Stimulated activated CD4-positive, alpha-beta T cell treated with anti-CD3 and anti-CD28 coated beads, Interleukin-12 subunit alpha, Interleukin-12 subunit beta, amount 100 ng/mL, for 4 hours (primary cell): Measurements from ENCODE around the gene ZNF595.
"Not testable (repeated sequence)": the region's sequence is repeated elsewhere in the genome, so short reads cannot be mapped to it uniquely, and the experiment has no call there.

ENCODE experiments used
- DNase-seq: peaks from one replicate; pipeline ENCODE4 v3.0.0-alpha.2; 2020

Gene ZNF595

DNA sequence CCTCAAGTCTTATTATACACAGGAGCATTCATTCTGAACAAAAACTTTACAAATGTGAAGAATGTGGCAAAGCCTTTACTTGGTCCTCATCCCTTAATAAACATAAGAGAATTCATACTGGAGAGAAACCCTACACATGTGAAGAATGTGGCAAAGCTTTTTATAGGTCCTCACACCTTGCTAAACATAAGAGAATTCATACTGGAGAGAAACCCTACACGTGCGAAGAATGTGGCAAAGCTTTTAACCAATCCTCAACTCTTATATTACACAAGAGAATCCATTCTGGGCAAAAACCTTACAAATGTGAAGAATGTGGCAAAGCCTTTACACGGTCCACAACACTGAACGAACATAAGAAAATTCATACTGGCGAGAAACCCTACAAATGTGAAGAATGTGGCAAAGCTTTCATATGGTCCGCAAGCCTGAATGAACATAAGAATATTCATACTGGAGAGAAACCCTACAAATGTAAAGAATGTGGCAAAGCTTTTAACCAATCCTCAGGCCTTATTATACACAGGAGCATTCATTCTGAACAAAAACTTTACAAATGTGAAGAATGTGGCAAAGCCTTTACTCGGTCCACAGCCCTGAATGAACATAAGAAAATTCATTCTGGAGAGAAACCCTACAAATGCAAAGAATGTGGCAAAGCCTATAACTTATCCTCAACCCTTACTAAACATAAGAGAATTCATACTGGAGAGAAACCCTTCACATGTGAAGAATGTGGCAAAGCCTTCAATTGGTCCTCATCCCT, 33.6 kb downstream of the ZNF595 start:
- not testable (repeated sequence) for DNase-seq

DNA sequence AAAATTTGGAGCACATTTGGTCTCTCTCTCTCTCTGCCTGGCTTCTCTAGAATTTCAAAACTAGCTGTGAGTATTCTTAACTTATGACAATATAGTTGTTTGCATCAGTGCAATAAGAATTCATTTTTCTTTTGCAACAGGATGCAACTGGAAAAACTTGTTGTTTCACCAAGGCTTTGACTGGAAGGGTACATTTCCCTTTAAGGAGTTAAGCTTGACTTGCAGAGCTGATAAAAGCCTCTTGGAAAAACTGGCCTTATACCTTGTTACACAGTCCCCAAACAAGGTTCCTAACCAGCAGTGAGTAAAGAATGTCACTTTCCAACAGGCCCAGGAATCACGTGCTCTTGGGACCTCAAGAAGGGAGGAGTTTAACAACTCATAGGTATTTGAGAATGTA, 45.3 kb downstream of the ZNF595 start:
- DNase-seq = no peak

GRCh38 chr4:99863-100262, 46.7 kb downstream of the ZNF595 start:
- DNase-seq = no peak

- no peak for DNase-seq
Measured at GRCh38 chr4:107083-107443, 53.9 kb downstream of the ZNF595 start.

- DNase-seq = no peak
Measured at GRCh38 chr4:107444-108429, 54.6 kb downstream of the ZNF595 start.

- DNase-seq = no peak
Measured at GRCh38 chr4:112771-113170, 59.6 kb downstream of the ZNF595 start.

GRCh38 chr4:113732-114131, 60.6 kb downstream of the ZNF595 start:
- DNase-seq = no peak

GRCh38 chr4:114149-114548, 61.0 kb downstream of the ZNF595 start:
- no peak for DNase-seq

DNA sequence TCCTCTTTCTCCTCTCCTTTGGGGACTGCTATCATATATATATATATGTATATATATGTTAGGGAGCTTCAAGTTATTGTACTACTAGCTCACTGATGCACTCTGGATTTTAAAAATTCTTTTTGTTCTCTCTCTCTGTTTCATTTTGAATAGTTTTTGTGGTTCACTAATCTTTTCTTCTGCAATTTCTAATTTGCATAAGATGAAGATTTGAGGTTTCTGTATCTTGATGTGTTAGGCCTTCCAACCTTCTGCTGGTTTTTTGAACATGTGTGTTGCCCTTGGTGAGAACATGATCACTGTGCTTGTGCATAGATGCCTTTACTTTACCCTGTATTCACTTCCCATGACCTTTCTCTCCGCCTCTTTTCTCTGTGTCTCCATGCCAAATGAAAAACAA, 63.4 kb downstream of the ZNF595 start:
- DNase-seq = no peak

DNA sequence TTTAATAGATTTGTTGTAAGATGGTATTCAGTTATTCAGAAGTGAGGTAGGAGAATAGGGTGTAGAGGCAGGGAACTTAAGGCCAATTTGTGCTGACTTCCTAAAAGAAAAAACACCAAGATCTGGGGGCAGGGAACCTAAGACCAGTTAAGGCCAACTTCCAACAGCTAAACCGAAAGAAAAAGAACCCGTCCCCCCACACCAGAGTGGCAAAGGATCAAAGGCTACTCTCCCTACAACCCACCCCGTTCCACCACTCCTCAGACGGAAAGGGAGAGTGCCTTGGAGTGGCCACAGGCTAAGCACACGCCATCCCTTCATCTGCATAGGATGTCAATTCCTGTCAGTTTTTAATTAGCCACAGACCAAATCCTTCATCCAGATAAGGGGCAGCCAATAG, 67.5 kb downstream of the ZNF595 start:
- DNase-seq = no peak

DNA sequence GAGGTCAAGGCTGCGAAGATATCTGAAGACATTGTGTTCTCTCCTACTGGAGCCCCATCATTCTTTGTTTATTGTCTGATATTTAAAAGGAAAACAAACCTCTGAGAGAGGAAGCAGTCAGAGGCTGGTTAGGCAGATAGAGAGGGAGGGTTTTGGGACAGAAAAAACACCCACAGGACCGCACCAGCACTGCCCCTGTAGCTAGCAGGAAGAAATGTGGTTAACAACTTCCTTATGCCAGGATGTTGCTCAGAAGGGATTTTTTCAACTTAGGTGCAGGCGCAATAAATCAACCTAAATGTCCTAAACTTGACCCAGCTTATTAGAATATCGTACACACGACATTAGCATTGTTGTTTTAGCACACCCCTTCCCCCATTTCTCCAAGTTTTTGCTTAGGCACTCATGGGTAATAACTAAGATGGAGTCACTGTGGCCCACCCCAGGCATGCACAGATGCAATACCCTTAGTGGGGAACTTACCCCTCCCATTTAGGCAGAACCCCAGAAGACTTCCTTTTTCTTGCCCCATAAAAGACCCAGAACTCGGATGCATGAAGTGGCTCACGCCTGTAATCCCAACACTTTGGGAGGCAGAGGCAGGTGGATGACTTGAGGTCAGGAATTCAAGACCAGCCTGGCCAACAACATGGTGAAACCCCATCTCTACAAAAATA, 68.4 kb downstream of the ZNF595 start:
- no peak for DNase-seq

DNA sequence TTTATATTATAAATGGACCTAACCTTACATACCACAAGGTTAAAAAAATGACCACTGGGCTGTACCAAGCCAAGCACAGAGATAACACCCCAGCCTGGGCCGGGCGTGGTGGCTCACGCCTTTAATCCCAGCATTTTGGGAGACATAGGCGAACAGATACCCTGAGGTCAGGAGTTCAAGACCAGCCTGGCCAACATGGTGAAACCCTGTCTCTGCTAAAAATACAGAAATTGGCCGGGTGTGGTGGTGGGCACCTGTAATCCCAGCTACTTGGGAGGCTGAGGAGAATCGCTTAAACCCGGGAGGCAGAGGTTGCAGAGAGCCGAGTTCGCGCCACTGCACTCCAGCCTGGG, 70.8 kb downstream of the ZNF595 start:
- not testable (repeated sequence) for DNase-seq

GRCh38 chr4:124275-125081, 71.4 kb downstream of the ZNF595 start, which contains the start of gene ZNF718:
Gene ZNF718 (plus strand): TSS chr4:124501. CDS start chr4:124671, 170 bp downstream.
- peak; percentile 84 for DNase-seq

DNA sequence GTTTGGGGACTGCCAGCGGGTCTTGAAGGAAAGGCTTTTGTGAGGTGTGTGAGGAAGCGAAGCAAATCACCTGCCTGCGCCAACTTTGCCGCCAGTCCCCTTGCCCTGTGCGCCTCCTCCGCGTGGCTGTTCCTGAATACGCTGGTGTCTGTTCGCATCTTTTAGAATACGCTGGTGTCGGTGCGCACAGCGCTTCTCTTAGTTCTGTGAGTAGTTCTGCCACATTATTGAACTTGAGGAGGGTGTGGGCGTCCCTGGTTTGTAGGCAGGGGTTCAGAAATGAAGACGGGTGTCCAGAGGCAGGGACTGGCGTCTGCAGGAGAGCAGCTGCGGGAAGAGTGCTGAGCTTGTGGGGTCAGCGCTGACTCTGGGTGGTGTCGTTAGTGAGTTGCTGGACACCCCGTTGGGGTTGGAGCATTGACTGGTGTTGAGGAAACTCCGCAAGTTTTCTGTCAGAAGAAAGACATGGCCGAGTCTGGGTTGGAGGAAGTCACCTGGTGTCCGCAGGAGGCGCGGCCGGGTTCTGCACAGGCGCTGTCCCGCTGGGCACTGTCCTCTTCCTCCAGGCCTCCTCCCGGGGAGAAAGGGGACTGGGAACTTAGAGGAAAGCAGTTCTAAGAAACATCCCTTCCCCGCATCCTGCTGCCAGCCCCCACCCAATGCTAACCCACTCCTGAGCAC, 72.1 kb downstream of the ZNF595 start:
- DNase-seq = no peak

DNA sequence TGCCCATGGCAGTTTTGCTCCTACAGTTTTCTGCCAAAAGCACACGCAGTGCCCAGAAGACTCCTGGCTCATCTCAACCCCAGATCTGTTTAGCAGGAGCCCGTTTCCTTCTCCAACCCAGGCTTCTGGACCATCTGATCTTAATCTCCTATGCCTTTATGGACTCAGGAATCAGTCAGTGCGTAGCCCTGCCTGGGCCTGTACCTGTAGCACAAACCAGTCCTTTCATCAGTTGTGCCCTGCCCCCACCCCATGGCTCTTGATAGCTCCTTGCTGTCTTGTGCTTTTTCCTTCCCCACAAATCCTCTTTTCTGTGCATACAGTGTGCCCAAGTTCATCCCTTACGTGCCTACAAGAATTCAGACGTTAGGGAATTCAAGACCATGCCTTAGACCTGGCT, 72.7 kb downstream of the ZNF595 start:
- DNase-seq = no peak

- DNase-seq = no peak
Measured at GRCh38 chr4:132483-132882, 79.4 kb downstream of the ZNF595 start.
